Keratinocyte (primary cell): Measurements from ENCODE around the gene OLFM3. TPM values are rescaled to one million over a fixed set of nuclear protein-coding genes. Genes with fewer than 3 reads are reported as not detected.

ENCODE experiments used
- DNase-seq: peaks from one replicate; pipeline ENCODE4 v3.0.0-alpha.2; 2011; ENCODE audit warnings: low read depth, missing footprints, low spot score
- FAIRE-seq: peaks from 2 replicates; lab custom pipeline; 2011; peaks lifted over from hg19 to GRCh38; lab: Jason Lieb, UNC
- H2AFZ ChIP-seq: 2 replicates; pipeline ENCODE4 v1.6.0; 2012; ENCODE audit warnings: low read length, control low read depth, inconsistent platforms; ENCODE audit not compliant: control insufficient read depth
- H3K27ac ChIP-seq: 2 replicates; pipeline ENCODE4 v1.5.1; 2011; ENCODE audit warnings: low read length; ENCODE audit not compliant: control insufficient read depth, insufficient read depth
- H3K27me3 ChIP-seq: 3 replicates; pipeline ENCODE4 v1.6.0; 2011; ENCODE audit warnings: low read length; ENCODE audit not compliant: control insufficient read depth, insufficient read depth; ENCODE audit errors: extremely low read depth
- H3K36me3 ChIP-seq, 2 experiments: 2 replicates in 1 of 2; 3 replicates in 1 of 2; pipeline ENCODE4 v1.5.1; 2011; ENCODE audit warnings: low read length in 2 of 2, mild to moderate bottlenecking in 1 of 2; ENCODE audit not compliant: control insufficient read depth in 2 of 2, insufficient read depth in 2 of 2; ENCODE audit errors: extremely low read depth in 1 of 2
- H3K4me1 ChIP-seq: 3 replicates; pipeline ENCODE4 v1.5.1; 2011; ENCODE audit warnings: low read length; ENCODE audit not compliant: control insufficient read depth, insufficient read depth; ENCODE audit errors: extremely low read depth
- H3K4me2 ChIP-seq: 3 replicates; pipeline ENCODE4 v1.6.0; 2011; ENCODE audit warnings: low read depth, low read length; ENCODE audit not compliant: control insufficient read depth, insufficient read depth; ENCODE audit errors: extremely low read depth
- H3K4me3 ChIP-seq, 3 experiments: fragments of 200-600 bp in 1 of 3; sonication (generic) in 1 of 3; 2 replicates in 2 of 3; 3 replicates in 1 of 3; pipeline ENCODE4 v1.5.1; 2011 to 2016; ENCODE audit warnings: low read length in 3 of 3, mild to moderate bottlenecking in 3 of 3, control low read depth in 2 of 3, inconsistent platforms in 1 of 3, low read depth in 1 of 3, mixed read lengths in 1 of 3, mixed run types in 1 of 3, moderate library complexity in 1 of 3; ENCODE audit not compliant: control insufficient read depth in 2 of 3, insufficient read depth in 2 of 3; ENCODE audit errors: extremely low read depth in 1 of 3
- H3K79me2 ChIP-seq: 2 replicates; pipeline ENCODE4 v1.6.0; 2012; ENCODE audit warnings: low read length; ENCODE audit not compliant: control insufficient read depth, insufficient read depth
- H3K9ac ChIP-seq: 3 replicates; pipeline ENCODE4 v1.6.0; 2011; ENCODE audit warnings: low read length; ENCODE audit not compliant: control insufficient read depth, insufficient read depth; ENCODE audit errors: extremely low read depth
- H3K9me1 ChIP-seq: 3 replicates; pipeline ENCODE4 v1.6.0; 2011; ENCODE audit warnings: low read length; ENCODE audit not compliant: control insufficient read depth, insufficient read depth; ENCODE audit errors: extremely low read depth
- H3K9me3 ChIP-seq: 2 replicates; pipeline ENCODE4 v1.5.1; 2012; ENCODE audit warnings: low read depth, low read length; ENCODE audit not compliant: control insufficient read depth
- H4K20me1 ChIP-seq: 3 replicates; pipeline ENCODE4 v1.6.0; 2011; ENCODE audit warnings: low read length; ENCODE audit not compliant: control insufficient read depth, insufficient read depth; ENCODE audit errors: extremely low read depth
- CTCF ChIP-seq, 3 experiments: IDR thresholded peaks in 1 of 3; conservative IDR thresholded peaks in 1 of 3; optimal IDR thresholded peaks in 1 of 3; 2 replicates in 2 of 3; 3 replicates in 1 of 3; pipeline versions ENCODE3 to v1.5.1; 2011; ENCODE audit warnings: low read length in 3 of 3, mild to moderate bottlenecking in 3 of 3, moderate library complexity in 2 of 3, control low read depth in 1 of 3, inconsistent platforms in 1 of 3; ENCODE audit not compliant: insufficient read depth in 2 of 3; ENCODE audit errors: extremely low read depth in 1 of 3
- EZH2 ChIP-seq: IDR thresholded peaks from one replicate; pipeline ENCODE4 v1.6.1; 2012; ENCODE audit warnings: inconsistent platforms, mild to moderate bottlenecking, low read length, moderate library complexity
- dilution Hi-C: fragments of 300-500 bp; cut with MboI; formaldehyde crosslinking; loops from one replicate; pipeline ENCODE4 v1.7.0; 2020; ENCODE audit warnings: low sequenced_read_pairs; ENCODE audit not compliant: extremely low pct_ligation_motif_present
- polyA plus RNA-seq, 5 experiments: library from polyadenylated mRNA; depleted of rRNA in 3 of 5; stranded (reverse) in 3 of 5; stranded (forward) in 1 of 5; unstranded in 1 of 5; fragments of >200 nt; gene quantifications; 1 replicate in 1 of 5; 2 replicates in 3 of 5; 3 replicates in 1 of 5; pipeline versions ENCODE4 v1.2.1 to v1.2.3, GENCODE V29; 2011 to 2012; ENCODE audit warnings: missing spikeins in 2 of 5, low read depth in 1 of 5, low replicate concordance in 1 of 5

OLFM3 gene
- polyA plus RNA-seq, 1 donor (not counting 4 experiments of a cell fraction or from before 2014, with no cell fraction given): not detected

DNA sequence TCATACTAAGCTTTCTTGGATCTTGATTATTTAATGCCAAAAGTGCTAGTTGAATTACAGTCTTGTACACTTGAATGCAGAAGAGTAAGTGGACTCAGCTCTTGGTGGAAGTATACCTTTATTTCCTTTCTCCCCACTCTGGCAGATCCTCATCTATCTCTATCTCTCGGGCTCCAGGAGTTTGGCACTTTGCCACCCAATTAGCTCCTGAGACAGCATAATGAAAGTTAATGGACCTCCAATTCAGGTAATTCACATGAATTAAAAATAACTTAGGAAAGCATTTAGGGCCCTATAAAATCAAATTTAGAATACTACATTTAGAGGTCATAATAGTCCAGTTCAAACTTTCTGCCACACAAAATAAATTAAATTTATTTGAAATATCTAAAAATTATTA lies 67.4 kb downstream of the OLFM3 start:
- H4K20me1 ChIP-seq: no peaks in the 10 kb centered on the region
- dilution Hi-C loops: no loop called here
- TF ChIP-seq EZH2: no peak
- TF ChIP-seq CTCF (optimal IDR thresholded peaks at IDR 0.05 in 1 of 3, IDR thresholded peaks at IDR 0.05 in 1 of 3, conservative IDR thresholded peaks at IDR 0.05 in 1 of 3; ENCODE audit: extremely low read depth in 1 of 3, insufficient read depth in 2 of 3, low read length in 3 of 3): no peak
- no peak for DNase-seq
- H3K36me3 ChIP-seq: no peaks in the 10 kb centered on the region
- no peaks in the 10 kb centered on the region for H3K4me1 ChIP-seq
- no peak overlapping the region for H3K4me2 ChIP-seq
- no peak for FAIRE-seq
- H3K9me3 ChIP-seq: peaks cover 2% of the 10 kb centered on the region
- H3K9me1 ChIP-seq: no peaks in the 10 kb centered on the region
- H2AFZ ChIP-seq: no peak overlapping the region
- no peaks in the 10 kb centered on the region for H3K27me3 ChIP-seq
- no peak overlapping the region for H3K27ac ChIP-seq
- H3K79me2 ChIP-seq: no peaks in the 10 kb centered on the region
- no peak overlapping the region for H3K4me3 ChIP-seq
- H3K9ac ChIP-seq: no peak overlapping the region

- Histone ChIP-seq H3K4me1 (no peaks in the 10 kb centered on the region), H3K9me1 (no peaks in the 10 kb centered on the region), H4K20me1 (no peaks in the 10 kb centered on the region), H3K36me3 (no peaks in the 10 kb centered on the region), H3K4me3 (no peak overlapping the region), H3K27ac (no peak overlapping the region), H3K4me2 (no peak overlapping the region), H3K9ac (no peak overlapping the region), H3K79me2 (no peaks in the 10 kb centered on the region), H3K9me3 (peaks cover 2% of the 10 kb centered on the region), H2AFZ (no peak overlapping the region), H3K27me3 (no peaks in the 10 kb centered on the region)
- no peak for TF ChIP-seq EZH2
- no peak for TF ChIP-seq CTCF (optimal IDR thresholded peaks at IDR 0.05 in 1 of 3, IDR thresholded peaks at IDR 0.05 in 1 of 3, conservative IDR thresholded peaks at IDR 0.05 in 1 of 3; ENCODE audit: extremely low read depth in 1 of 3, insufficient read depth in 2 of 3, low read length in 3 of 3)
- no peak for DNase-seq
- dilution Hi-C loops: no loop called here
- no peak for FAIRE-seq
These were observed 67.9 kb downstream of the OLFM3 start for GRCh38 chr1:101928829-101929228.
